ENCODE data around the gene PRKAG2. TPM values are rescaled to one million over a fixed set of nuclear protein-coding genes. Genes with fewer than 3 reads are reported as not detected.

PRKAG2 gene
- polyA plus RNA-seq, 1 of the 3 experiments (the other 2 are of a cell fraction): 51.6 TPM

DNA sequence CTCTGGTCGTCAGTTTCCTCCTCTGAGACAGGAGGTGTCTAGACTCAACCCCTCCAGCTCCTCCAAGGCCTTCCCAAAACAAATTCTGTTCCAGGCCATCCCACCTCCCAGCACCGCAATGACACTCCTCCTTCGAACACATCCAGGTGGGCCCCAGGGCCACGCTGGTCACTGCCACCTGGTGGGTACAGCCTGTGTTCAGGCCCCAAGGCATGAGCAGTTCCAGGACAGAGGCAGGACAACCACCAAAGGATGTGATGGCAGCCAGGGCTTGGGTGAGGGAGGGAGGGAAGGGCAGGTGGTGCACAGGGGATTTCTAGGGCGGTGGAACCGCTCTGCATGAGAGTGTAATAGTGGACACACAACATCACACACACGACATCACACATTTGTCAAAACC, 76.5 kb downstream of the PRKAG2 start (continued):
- TF ChIP-seq EP300 (IDR thresholded peaks at IDR 0.05; ENCODE audit: borderline replicate concordance in 1 of 2, low read depth in 1 of 2, low read length in 1 of 2): no peak

GRCh38 chr7:151799506-151799905, 77.4 kb downstream of the PRKAG2 start:
- H3K9ac ChIP-seq: no peak overlapping the region
- H3K79me2 ChIP-seq (ENCODE audit: insufficient read depth): no peaks in the 10 kb centered on the region
- no peaks in the 10 kb centered on the region for H4K20me1 ChIP-seq (ENCODE audit: insufficient read depth)
- ChIA-PET POLR2A (no interaction called here), CTCF (interaction anchor here (33.3 kb wide), 1 partner anchor 16 kb away, joined by 325 read pairs; no protein-coding TSS in a partner anchor)
- no peak for TF ChIP-seq YY1 (IDR thresholded peaks at IDR 0.05; ENCODE audit: low read depth)
- no peak for TF ChIP-seq IRF3 (IDR thresholded peaks at IDR 0.05; ENCODE audit: low read depth, low read length)
- TF ChIP-seq MXI1 (IDR thresholded peaks at IDR 0.05; ENCODE audit: low read depth, low read length): no peak
- TF ChIP-seq, protein P1, sequence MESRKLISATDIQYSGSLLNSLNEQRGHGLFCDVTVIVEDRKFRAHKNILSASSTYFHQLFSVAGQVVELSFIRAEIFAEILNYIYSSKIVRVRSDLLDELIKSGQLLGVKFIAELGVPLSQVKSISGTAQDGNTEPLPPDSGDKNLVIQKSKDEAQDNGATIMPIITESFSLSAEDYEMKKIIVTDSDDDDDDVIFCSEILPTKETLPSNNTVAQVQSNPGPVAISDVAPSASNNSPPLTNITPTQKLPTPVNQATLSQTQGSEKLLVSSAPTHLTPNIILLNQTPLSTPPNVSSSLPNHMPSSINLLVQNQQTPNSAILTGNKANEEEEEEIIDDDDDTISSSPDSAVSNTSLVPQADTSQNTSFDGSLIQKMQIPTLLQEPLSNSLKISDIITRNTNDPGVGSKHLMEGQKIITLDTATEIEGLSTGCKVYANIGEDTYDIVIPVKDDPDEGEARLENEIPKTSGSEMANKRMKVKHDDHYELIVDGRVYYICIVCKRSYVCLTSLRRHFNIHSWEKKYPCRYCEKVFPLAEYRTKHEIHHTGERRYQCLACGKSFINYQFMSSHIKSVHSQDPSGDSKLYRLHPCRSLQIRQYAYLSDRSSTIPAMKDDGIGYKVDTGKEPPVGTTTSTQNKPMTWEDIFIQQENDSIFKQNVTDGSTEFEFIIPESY (IDR thresholded peaks at IDR 0.05; ENCODE audit: borderline replicate concordance, low read depth): no peak
- no peak for TF ChIP-seq POLR2AphosphoS5 (IDR thresholded peaks at IDR 0.05; ENCODE audit: low read depth, low read length)
- TF ChIP-seq FOSL2 (IDR thresholded peaks at IDR 0.05; ENCODE audit: borderline replicate concordance, low read depth): no peak
- TF ChIP-seq, protein P2, sequence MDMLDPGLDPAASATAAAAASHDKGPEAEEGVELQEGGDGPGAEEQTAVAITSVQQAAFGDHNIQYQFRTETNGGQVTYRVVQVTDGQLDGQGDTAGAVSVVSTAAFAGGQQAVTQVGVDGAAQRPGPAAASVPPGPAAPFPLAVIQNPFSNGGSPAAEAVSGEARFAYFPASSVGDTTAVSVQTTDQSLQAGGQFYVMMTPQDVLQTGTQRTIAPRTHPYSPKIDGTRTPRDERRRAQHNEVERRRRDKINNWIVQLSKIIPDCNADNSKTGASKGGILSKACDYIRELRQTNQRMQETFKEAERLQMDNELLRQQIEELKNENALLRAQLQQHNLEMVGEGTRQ (IDR thresholded peaks at IDR 0.05; ENCODE audit: borderline replicate concordance, low read depth, low read length): no peak
- no peak for TF ChIP-seq TEAD4 (IDR thresholded peaks at IDR 0.05; ENCODE audit: borderline replicate concordance, insufficient read depth)
- TF ChIP-seq CHD2 (IDR thresholded peaks at IDR 0.05; ENCODE audit: low read length, partially characterized antibody): no peak
- TF ChIP-seq, protein P3, sequence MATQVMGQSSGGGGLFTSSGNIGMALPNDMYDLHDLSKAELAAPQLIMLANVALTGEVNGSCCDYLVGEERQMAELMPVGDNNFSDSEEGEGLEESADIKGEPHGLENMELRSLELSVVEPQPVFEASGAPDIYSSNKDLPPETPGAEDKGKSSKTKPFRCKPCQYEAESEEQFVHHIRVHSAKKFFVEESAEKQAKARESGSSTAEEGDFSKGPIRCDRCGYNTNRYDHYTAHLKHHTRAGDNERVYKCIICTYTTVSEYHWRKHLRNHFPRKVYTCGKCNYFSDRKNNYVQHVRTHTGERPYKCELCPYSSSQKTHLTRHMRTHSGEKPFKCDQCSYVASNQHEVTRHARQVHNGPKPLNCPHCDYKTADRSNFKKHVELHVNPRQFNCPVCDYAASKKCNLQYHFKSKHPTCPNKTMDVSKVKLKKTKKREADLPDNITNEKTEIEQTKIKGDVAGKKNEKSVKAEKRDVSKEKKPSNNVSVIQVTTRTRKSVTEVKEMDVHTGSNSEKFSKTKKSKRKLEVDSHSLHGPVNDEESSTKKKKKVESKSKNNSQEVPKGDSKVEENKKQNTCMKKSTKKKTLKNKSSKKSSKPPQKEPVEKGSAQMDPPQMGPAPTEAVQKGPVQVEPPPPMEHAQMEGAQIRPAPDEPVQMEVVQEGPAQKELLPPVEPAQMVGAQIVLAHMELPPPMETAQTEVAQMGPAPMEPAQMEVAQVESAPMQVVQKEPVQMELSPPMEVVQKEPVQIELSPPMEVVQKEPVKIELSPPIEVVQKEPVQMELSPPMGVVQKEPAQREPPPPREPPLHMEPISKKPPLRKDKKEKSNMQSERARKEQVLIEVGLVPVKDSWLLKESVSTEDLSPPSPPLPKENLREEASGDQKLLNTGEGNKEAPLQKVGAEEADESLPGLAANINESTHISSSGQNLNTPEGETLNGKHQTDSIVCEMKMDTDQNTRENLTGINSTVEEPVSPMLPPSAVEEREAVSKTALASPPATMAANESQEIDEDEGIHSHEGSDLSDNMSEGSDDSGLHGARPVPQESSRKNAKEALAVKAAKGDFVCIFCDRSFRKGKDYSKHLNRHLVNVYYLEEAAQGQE (IDR thresholded peaks at IDR 0.05; ENCODE audit: low read depth, low read length): no peak
- no peak for TF ChIP-seq RXRA (IDR thresholded peaks at IDR 0.05; ENCODE audit: borderline replicate concordance, low read depth)
- TF ChIP-seq SMC3 (IDR thresholded peaks at IDR 0.05; ENCODE audit: low read depth, low read length): no peak
- TF ChIP-seq EZH2phosphoT487 (IDR thresholded peaks at IDR 0.05; ENCODE audit: borderline replicate concordance, low read depth): no peak
- TF ChIP-seq RAD21 (IDR thresholded peaks at IDR 0.05; ENCODE audit: low read length): no peak
- TF ChIP-seq SIN3A (IDR thresholded peaks at IDR 0.05; ENCODE audit: borderline replicate concordance, low read depth, low read length): no peak
- no peak for TF ChIP-seq MEF2A (IDR thresholded peaks at IDR 0.05; ENCODE audit: borderline replicate concordance, low read depth)
- no peak for TF ChIP-seq FOXM1 (IDR thresholded peaks at IDR 0.05; ENCODE audit: low read depth)
- no peak for TF ChIP-seq USF1 (IDR thresholded peaks at IDR 0.05; ENCODE audit: borderline replicate concordance, low read depth)
- no peak for TF ChIP-seq TAF1 (IDR thresholded peaks at IDR 0.05; ENCODE audit: borderline replicate concordance, low read depth, low read length)
- TF ChIP-seq JUND (IDR thresholded peaks at IDR 0.05): no peak
- no peaks in the 10 kb centered on the region for H3K36me3 ChIP-seq (replicated peaks in 1 of 2; ENCODE audit: control insufficient read depth in 1 of 2, insufficient read depth in 2 of 2, low read length in 1 of 2)
- peaks cover 11% of the 10 kb centered on the region; the same call in 1 of the 2 replicates for H3K27me3 ChIP-seq (ENCODE audit: insufficient read depth)
- no peak overlapping the region for H3K4me2 ChIP-seq
- H3F3A ChIP-seq (replicated peaks; ENCODE audit: insufficient read depth): no peaks in the 10 kb centered on the region
- DNase-seq: no peak
- no peaks in the 10 kb centered on the region for H3K9me2 ChIP-seq
- WGBS (ENCODE audit: low lambda C conversion rate): 82% methylated on average over 13 of the region's 15 CpGs
- no peaks in the 10 kb centered on the region for H3K9me3 ChIP-seq
- H3K4me1 ChIP-seq (ENCODE audit: control insufficient read depth in 1 of 2, insufficient read depth in 2 of 2, low read depth in 1 of 2, low read length in 1 of 2): peaks cover 0 to 12% of the 10 kb centered on the region in 2 experiments; a peak in 1 of 4 replicates
- no peak overlapping the region for H2AFZ ChIP-seq (ENCODE audit: low read depth)
- H3K27ac ChIP-seq (ENCODE audit: low read depth in 2 of 2, low read length in 1 of 2): no peak overlapping the region
- H3K4me3 ChIP-seq (ENCODE audit: low read depth in 2 of 2, low read length in 1 of 2): no peak overlapping the region
